Keratinocyte (primary cell): ENCODE data around the gene PIK3AP1. TPM values are rescaled to one million over a fixed set of nuclear protein-coding genes. Genes with fewer than 3 reads are reported as not detected.

ENCODE experiments used
- DNase-seq: peaks from one replicate; pipeline ENCODE4 v3.0.0-alpha.2; 2011; ENCODE audit warnings: low read depth, missing footprints, low spot score
- FAIRE-seq: peaks from 2 replicates; lab custom pipeline; 2011; peaks lifted over from hg19 to GRCh38; lab: Jason Lieb, UNC
- H2AFZ ChIP-seq: 2 replicates; pipeline ENCODE4 v1.6.0; 2012; ENCODE audit warnings: low read length, control low read depth, inconsistent platforms; ENCODE audit not compliant: control insufficient read depth
- H3K27ac ChIP-seq: 2 replicates; pipeline ENCODE4 v1.5.1; 2011; ENCODE audit warnings: low read length; ENCODE audit not compliant: control insufficient read depth, insufficient read depth
- H3K27me3 ChIP-seq: 3 replicates; pipeline ENCODE4 v1.6.0; 2011; ENCODE audit warnings: low read length; ENCODE audit not compliant: control insufficient read depth, insufficient read depth; ENCODE audit errors: extremely low read depth
- H3K36me3 ChIP-seq, 2 experiments: 2 replicates in 1 of 2; 3 replicates in 1 of 2; pipeline ENCODE4 v1.5.1; 2011; ENCODE audit warnings: low read length in 2 of 2, mild to moderate bottlenecking in 1 of 2; ENCODE audit not compliant: control insufficient read depth in 2 of 2, insufficient read depth in 2 of 2; ENCODE audit errors: extremely low read depth in 1 of 2
- H3K4me1 ChIP-seq: 3 replicates; pipeline ENCODE4 v1.5.1; 2011; ENCODE audit warnings: low read length; ENCODE audit not compliant: control insufficient read depth, insufficient read depth; ENCODE audit errors: extremely low read depth
- H3K4me2 ChIP-seq: 3 replicates; pipeline ENCODE4 v1.6.0; 2011; ENCODE audit warnings: low read depth, low read length; ENCODE audit not compliant: control insufficient read depth, insufficient read depth; ENCODE audit errors: extremely low read depth
- H3K4me3 ChIP-seq, 3 experiments: fragments of 200-600 bp in 1 of 3; sonication (generic) in 1 of 3; 2 replicates in 2 of 3; 3 replicates in 1 of 3; pipeline ENCODE4 v1.5.1; 2011 to 2016; ENCODE audit warnings: low read length in 3 of 3, mild to moderate bottlenecking in 3 of 3, control low read depth in 2 of 3, inconsistent platforms in 1 of 3, low read depth in 1 of 3, mixed read lengths in 1 of 3, mixed run types in 1 of 3, moderate library complexity in 1 of 3; ENCODE audit not compliant: control insufficient read depth in 2 of 3, insufficient read depth in 2 of 3; ENCODE audit errors: extremely low read depth in 1 of 3
- H3K79me2 ChIP-seq: 2 replicates; pipeline ENCODE4 v1.6.0; 2012; ENCODE audit warnings: low read length; ENCODE audit not compliant: control insufficient read depth, insufficient read depth
- H3K9ac ChIP-seq: 3 replicates; pipeline ENCODE4 v1.6.0; 2011; ENCODE audit warnings: low read length; ENCODE audit not compliant: control insufficient read depth, insufficient read depth; ENCODE audit errors: extremely low read depth
- H3K9me1 ChIP-seq: 3 replicates; pipeline ENCODE4 v1.6.0; 2011; ENCODE audit warnings: low read length; ENCODE audit not compliant: control insufficient read depth, insufficient read depth; ENCODE audit errors: extremely low read depth
- H3K9me3 ChIP-seq: 2 replicates; pipeline ENCODE4 v1.5.1; 2012; ENCODE audit warnings: low read depth, low read length; ENCODE audit not compliant: control insufficient read depth
- H4K20me1 ChIP-seq: 3 replicates; pipeline ENCODE4 v1.6.0; 2011; ENCODE audit warnings: low read length; ENCODE audit not compliant: control insufficient read depth, insufficient read depth; ENCODE audit errors: extremely low read depth
- EZH2 ChIP-seq: IDR thresholded peaks from one replicate; pipeline ENCODE4 v1.6.1; 2012; ENCODE audit warnings: inconsistent platforms, mild to moderate bottlenecking, low read length, moderate library complexity
- dilution Hi-C: fragments of 300-500 bp; cut with MboI; formaldehyde crosslinking; loops from one replicate; pipeline ENCODE4 v1.7.0; 2020; ENCODE audit warnings: low sequenced_read_pairs; ENCODE audit not compliant: extremely low pct_ligation_motif_present
- polyA plus RNA-seq, 5 experiments: library from polyadenylated mRNA; depleted of rRNA in 3 of 5; stranded (reverse) in 3 of 5; stranded (forward) in 1 of 5; unstranded in 1 of 5; fragments of >200 nt; gene quantifications; 1 replicate in 1 of 5; 2 replicates in 3 of 5; 3 replicates in 1 of 5; pipeline versions ENCODE4 v1.2.1 to v1.2.3, GENCODE V29; 2011 to 2012; ENCODE audit warnings: missing spikeins in 2 of 5, low read depth in 1 of 5, low replicate concordance in 1 of 5
- TF ChIP-seq, protein P1 (sequence below), 3 experiments: IDR thresholded peaks in 1 of 3; conservative IDR thresholded peaks in 1 of 3; optimal IDR thresholded peaks in 1 of 3; 2 replicates in 2 of 3; 3 replicates in 1 of 3; pipeline versions ENCODE3 to v1.5.1; 2011; ENCODE audit warnings: low read length in 3 of 3, mild to moderate bottlenecking in 3 of 3, moderate library complexity in 2 of 3, control low read depth in 1 of 3, inconsistent platforms in 1 of 3; ENCODE audit not compliant: insufficient read depth in 2 of 3; ENCODE audit errors: extremely low read depth in 1 of 3

Gene PIK3AP1
- polyA plus RNA-seq, 1 donor (not counting 4 experiments of a cell fraction or from before 2014, with no cell fraction given) = not detected

- Histone ChIP-seq H3K36me3 (no peaks in the 10 kb centered on the region), H3K27ac (no peak overlapping the region), H3K79me2 (no peaks in the 10 kb centered on the region), H3K27me3 (no peaks in the 10 kb centered on the region), H2AFZ (no peak overlapping the region), H3K4me2 (no peak overlapping the region), H3K9me3 (no peaks in the 10 kb centered on the region), H3K9me1 (no peaks in the 10 kb centered on the region), H3K9ac (no peak overlapping the region), H3K4me3 (no peak overlapping the region), H3K4me1 (no peaks in the 10 kb centered on the region), H4K20me1 (no peaks in the 10 kb centered on the region)
- FAIRE-seq (no peak), DNase-seq (no peak)
- dilution Hi-C loops = no loop called here
- TF ChIP-seq, protein P1, sequence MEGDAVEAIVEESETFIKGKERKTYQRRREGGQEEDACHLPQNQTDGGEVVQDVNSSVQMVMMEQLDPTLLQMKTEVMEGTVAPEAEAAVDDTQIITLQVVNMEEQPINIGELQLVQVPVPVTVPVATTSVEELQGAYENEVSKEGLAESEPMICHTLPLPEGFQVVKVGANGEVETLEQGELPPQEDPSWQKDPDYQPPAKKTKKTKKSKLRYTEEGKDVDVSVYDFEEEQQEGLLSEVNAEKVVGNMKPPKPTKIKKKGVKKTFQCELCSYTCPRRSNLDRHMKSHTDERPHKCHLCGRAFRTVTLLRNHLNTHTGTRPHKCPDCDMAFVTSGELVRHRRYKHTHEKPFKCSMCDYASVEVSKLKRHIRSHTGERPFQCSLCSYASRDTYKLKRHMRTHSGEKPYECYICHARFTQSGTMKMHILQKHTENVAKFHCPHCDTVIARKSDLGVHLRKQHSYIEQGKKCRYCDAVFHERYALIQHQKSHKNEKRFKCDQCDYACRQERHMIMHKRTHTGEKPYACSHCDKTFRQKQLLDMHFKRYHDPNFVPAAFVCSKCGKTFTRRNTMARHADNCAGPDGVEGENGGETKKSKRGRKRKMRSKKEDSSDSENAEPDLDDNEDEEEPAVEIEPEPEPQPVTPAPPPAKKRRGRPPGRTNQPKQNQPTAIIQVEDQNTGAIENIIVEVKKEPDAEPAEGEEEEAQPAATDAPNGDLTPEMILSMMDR (optimal IDR thresholded peaks at IDR 0.05 in 1 of 3, IDR thresholded peaks at IDR 0.05 in 1 of 3, conservative IDR thresholded peaks at IDR 0.05 in 1 of 3; ENCODE audit: extremely low read depth in 1 of 3, insufficient read depth in 2 of 3, low read length in 3 of 3) = no peak
- no peak for TF ChIP-seq EZH2
Measured at GRCh38 chr10:96656198-96656577, 64.1 kb downstream of the PIK3AP1 start.

GRCh38 chr10:96655461-96656197 is 64.7 kb downstream of the PIK3AP1 start:
- FAIRE-seq = no peak
- H3K9ac ChIP-seq = no peak overlapping the region
- H3K4me3 ChIP-seq = no peak overlapping the region
- H3K9me1 ChIP-seq = no peaks in the 10 kb centered on the region
- DNase-seq = no peak
- no peak for TF ChIP-seq EZH2
- TF ChIP-seq, protein P1 (optimal IDR thresholded peaks at IDR 0.05 in 1 of 3, IDR thresholded peaks at IDR 0.05 in 1 of 3, conservative IDR thresholded peaks at IDR 0.05 in 1 of 3; ENCODE audit: extremely low read depth in 1 of 3, insufficient read depth in 2 of 3, low read length in 3 of 3) = no peak
- no peaks in the 10 kb centered on the region for H3K36me3 ChIP-seq
- H3K27me3 ChIP-seq = no peaks in the 10 kb centered on the region
- H4K20me1 ChIP-seq = no peaks in the 10 kb centered on the region
- no peak overlapping the region for H3K27ac ChIP-seq
- H3K79me2 ChIP-seq = no peaks in the 10 kb centered on the region
- H3K4me2 ChIP-seq = no peak overlapping the region
- dilution Hi-C loops = no loop called here
- H3K4me1 ChIP-seq = no peaks in the 10 kb centered on the region
- no peaks in the 10 kb centered on the region for H3K9me3 ChIP-seq
- H2AFZ ChIP-seq = no peak overlapping the region
